NCI-H128 (cell line): ENCODE results near the gene MTA1.

Experiments
- DNase-seq: peaks from one replicate; lab custom pipeline; 2025; ENCODE audit not compliant: unreplicated experiment; lab: John Stamatoyannopoulos, UW

Gene MTA1

DNA sequence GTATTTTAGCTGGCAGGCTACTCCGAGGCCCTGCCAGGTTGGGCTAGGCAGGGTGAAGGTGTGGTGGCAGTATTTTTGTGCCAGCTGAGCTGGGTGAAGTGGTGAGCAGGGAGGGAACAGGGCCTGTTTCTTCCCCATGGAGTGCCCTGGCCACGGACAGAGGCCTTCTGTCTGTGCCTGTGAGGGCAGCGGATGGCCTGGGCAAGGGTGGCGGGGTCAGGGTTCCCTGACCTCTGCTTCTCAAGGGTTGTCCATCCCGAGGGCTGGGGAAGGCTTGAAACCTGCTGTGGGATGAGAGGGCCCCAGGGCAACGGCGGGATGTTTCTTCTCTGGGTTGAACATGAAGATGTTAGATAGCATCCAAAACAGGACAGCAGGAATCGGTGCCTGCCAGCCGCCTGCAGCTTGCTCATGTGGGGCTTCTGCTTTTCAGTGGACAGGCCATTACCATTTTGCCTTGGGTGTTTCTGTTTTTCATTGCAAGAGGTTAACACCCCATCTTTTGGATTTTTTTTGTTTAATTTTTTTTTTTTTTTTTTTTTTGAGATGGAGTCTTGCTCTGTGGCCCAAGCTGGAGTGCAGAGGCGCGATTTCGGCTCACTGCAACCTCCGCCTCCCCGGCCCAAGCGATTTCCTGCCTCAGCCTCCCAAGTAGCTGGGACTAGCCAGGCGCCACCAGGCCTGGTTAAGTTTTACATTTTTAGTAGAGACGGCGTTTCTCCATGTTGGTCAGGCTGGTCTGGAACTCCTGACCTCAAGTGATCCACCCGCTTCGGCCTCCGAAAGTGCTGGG lies 3.3 kb downstream of the MTA1 start:
- DNase-seq = no peak

DNA sequence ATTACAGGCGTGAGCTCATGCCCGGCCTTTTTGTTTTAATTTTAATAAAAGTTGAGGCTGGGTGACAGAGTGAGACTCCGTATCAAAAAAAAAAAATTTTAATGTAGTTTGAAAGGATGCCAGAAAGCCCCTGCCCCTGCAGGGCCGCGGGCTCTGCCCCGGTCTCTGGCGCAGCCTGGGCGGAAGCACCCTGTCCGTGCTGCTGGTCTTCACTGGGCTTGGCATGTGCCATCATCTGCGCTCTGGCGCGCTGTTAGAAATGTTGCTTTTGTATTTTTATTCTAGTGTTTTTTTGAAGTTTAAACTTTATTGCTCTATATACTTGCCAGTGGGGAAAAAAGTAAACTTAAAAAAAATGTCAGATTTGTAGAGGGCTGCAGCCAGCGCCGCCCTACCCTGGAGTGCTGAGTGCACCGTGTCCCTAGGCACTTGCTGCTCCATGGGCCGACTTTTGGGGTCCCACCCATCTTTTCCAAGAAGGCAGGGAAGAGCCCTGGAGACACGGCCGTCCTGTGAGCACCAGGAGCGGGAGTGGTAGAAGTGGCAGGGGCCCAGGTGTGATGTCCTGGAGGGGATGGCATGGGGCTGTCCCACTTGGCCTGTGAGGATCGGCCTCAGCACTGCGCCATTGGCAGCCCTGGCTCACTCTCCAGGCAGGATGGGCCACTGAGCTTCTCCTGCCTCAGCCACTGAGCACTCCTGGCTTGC lies 4.0 kb downstream of the MTA1 start:
- DNase-seq = no peak

DNA sequence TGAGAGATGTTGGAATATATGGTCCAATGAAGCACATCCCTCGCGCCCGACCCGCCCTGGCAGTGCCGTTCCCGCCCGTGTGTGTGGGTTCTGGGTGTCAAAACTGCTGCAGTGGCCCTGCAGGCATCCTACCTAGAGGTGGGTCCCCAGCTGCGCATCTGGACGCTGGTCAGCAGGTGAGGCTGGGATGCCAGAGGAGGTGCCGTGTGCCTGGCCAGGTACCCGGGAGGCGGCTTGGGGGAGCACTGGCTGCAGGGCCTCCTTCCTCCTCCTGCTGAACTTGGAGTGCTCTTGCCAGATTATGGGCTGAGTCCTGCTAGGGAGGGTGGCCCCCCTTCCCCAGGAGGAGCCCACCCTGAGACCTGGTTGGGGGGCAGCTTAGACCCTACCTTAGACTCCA lies 5.2 kb downstream of the MTA1 start:
- DNase-seq = no peak

DNA sequence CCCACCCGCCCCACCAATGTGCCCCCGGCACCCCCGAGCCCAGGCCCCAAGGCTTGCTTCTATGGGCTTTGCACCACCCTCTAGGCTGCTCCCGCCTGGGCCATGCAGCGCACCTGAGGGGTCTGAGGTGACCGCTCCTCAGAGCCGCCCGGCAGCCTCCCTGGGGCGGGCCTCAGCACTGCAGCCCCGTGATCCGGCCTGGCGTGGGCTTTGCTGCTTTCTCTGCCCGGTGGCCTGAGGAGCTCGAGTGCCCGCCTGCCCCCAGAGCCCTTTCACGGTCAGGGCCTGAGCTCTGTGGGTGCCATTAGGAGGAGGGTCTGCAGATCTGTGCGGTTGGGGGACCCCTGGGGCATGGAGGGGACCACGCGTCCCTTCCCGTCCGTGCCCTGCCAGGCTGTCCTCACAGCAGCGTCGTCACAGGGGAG lies 6.2 kb downstream of the MTA1 start:
- no peak for DNase-seq

DNA sequence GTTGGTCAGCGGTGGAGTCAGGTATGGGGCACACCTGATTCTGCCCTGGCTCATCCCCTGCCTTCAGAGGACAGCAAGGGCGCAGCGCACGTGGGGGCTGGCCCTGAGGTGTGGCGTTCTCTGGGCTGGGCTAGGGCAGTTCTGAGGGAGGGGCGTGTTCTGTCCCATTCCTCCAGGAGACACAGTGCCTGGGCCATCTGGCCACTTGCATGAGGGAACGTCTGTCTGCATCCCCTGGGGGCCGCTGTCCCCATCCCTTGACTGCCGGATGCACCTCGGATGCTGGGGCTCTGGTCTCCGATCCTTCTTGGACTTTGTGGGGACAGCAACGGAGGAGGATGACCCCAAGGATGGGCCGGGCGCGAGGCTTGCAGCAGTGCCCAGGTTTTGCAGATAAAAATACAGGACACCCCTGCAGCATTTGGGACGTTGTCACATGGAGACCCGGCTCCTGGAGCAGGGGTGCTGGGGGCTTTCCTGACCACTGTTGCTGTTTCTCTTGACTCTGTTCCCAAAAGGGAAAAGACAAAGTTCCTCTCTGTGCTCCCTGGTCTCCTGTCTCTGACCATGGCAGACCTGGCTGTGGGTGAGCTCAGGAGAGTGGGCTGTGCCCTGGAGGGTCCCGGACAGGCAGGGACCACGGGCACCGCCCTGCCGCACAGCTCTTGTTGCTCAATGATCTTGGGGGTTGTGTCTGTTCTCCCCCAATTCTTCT lies 6.9 kb downstream of the MTA1 start:
- no peak for DNase-seq

DNA sequence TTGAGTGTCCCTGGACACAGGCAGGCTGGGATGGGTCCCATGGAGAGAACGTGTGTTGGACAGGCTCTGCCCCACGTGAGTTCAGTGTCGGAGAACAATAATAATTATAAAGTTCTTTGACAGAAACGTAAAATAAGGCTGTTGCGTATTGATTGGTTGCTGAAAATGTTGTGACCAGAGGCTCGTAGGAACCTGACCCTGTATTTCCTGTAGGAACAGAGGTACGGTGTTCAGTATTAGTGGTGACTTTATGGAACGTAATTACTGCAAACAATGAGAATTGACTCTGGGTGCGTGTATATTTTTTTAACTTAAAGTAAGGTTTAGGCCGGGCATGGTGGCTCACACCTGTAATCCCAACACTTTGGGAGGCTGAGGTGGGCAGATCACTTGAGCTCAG lies 7.8 kb downstream of the MTA1 start:
- DNase-seq = no peak

DNA sequence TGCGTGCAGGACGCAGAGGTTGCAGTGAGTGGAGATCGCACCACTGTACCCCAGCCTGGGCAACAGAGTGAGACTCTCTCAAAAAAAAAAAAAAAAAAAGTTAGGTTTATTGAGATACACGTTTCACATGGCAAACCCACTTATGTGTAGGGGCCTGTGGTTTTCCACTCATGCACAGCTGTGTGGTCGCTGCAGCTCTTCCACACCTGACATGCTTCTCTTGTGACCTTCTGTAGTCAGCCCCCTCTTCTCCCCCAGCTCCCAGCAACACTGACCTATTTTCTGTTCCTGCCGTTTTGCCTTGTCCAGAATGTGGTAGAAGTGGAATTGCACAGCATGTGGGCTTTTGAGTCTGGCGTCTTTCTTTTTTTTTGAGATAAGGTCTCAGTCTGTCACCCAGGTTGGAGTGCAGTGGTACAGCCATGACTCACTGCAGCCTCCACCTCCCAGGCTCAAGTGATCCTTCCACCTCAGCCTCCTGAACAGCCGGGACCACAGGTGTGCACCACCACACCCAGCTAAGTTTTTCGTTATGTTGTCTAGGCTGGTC lies 8.4 kb downstream of the MTA1 start:
- no peak for DNase-seq

DNA sequence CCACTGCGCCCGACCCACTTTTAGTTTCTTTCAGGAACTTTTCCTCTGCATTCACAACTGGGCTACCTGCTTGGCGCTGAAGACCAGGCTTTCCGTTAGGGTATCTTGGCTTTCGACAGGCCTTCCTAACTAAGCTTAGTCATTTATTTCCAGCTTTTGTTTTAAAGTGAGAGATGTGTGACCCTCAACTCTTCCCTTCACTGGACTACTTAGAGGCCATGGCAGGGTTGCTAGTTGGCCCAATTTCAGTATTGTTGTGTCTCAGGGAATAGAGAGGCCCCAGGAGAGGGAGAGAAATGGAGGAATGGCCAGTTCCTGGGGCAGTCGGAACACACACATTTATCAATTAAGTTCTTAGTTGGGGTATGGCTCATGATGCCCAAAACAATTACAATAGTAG lies 10.4 kb downstream of the MTA1 start:
- DNase-seq = no peak

DNA sequence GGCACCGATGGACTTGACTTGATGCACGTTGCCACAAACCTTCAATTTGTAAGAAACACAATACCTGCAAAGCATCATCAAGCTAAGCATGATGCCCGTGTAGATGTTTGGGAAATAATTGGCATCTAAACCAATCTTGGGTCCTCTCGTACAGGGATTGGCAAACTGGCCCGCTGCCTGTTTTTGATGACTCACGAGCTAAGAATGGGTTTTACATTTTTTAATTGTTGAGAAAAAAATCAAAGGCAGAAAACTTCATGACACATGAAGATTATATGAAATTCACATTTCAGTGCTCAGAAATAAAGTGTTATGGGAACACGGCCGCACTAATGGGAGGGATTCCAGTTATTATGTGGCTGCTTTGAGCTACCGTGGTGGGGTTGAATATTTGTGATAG lies 10.9 kb downstream of the MTA1 start:
- DNase-seq = no peak

DNA sequence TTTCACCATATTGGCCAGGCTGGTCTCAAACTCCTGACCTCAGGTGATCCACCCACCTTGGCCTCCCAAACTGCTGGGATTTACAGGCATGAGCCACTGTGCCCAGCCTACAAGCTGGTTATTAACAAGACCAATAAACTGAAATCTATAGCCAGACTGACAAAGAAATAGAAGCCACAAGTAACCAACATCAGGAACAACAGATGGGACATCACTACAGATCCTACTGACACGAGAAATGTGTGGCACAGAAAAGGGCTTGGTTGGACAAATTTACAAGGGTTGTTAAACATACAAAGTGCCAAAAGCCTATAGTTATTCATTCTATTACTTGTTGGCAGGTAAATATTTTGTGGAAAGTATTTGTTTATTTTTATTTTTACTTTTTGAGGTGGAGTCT lies 11.6 kb downstream of the MTA1 start:
- DNase-seq = no peak

DNA sequence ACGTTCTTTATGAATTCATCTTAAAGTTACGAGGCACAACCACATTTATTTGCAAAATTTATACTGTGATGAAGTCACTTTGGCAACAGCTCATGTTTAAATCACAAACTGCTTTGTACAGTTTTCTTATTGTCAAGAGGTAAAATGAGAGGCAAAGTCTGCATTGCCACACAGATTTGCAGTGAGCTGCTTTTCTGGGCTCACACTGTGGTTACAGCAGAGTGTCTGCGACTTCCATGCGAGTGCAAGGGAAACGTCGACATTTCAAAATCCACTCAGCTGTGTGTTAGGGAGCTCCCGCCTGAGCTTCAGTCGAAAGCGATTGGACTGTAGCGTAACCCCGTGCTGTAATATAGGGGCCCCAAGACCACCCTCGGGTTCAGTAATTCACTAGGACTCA lies 13.0 kb downstream of the MTA1 start:
- DNase-seq = no peak

DNA sequence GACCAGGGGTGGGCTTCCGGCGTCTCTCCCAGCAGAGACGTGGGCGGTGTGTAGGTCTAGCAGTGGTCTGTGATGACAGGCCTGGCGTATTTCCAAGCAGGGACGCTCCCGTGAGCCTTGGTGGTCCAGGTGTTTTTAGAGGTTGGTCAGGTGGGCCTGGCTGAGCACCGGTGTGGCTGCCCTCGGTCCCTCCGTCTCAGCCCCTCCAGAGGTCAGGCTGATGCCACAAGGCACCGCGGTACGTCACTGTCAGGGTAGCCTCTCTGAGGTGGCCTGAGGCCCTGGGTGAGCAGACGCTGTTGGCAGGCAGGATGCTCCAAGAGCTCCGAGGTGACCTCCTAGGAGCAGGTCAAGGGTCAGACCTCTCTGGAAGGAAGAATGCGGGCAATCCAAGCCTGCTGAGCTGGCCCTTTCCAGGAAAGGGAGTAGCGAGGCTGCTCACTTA lies 13.6 kb downstream of the MTA1 start:
- DNase-seq = no peak

DNA sequence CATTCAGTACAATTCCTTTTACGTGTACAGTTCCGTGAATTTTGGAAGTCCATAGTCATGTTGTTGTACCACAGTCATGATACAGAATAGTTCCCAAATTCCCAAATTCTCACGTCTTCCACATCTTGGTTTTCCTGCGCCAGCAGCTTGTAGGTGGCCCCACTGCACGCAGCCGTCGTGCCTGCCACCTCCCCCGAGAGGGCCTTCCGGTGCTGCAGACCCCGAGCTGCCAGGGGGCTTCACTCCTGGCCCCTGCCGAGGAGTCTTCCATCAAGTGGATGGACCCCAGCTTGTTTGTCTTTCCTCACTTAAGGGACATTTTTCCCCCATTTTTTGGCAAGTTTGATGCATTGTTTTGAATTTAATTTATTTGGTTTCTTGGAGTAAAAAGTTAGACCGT lies 16.8 kb downstream of the MTA1 start:
- no peak for DNase-seq

DNA sequence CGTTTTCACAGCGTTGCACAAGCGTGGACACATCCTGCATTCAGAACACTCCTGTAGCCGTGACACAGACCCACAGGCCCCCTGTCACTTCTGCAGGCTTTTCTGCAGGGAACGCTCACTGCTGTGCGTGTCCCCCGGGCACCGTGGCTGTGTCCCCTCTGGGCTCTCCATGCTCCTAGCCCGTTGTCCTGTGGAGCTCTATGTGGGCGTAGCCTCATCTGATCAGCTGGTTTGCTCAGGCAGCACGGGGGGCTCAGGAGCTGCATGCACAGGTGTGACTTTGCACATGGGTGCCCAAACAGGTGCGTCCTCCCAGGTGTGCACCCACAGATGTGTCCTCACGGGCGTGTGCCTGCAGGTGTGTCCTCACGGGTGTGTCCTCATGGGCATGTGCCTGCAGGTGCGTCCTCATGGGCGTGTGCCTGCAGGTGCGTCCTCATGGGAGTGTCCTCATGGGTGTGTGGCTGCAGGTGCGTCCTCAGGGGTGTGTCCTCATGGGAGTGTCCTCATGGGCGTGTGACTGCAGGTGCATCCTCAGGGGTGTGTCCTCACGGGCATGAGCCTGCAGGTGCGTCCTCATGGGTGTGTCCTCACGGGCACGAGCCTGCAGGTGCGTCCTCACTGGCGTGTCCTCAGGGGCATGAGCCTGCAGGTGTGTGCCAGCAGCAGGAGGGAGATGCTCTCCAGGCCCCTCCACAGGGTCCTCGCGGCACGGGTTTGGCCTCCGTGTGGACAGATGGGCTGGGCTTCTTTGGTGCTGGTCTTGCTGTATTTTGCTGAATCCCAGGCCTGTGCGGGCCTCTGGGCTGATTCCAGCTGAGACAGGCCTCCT lies 17.5 kb downstream of the MTA1 start:
- no peak for DNase-seq

DNA sequence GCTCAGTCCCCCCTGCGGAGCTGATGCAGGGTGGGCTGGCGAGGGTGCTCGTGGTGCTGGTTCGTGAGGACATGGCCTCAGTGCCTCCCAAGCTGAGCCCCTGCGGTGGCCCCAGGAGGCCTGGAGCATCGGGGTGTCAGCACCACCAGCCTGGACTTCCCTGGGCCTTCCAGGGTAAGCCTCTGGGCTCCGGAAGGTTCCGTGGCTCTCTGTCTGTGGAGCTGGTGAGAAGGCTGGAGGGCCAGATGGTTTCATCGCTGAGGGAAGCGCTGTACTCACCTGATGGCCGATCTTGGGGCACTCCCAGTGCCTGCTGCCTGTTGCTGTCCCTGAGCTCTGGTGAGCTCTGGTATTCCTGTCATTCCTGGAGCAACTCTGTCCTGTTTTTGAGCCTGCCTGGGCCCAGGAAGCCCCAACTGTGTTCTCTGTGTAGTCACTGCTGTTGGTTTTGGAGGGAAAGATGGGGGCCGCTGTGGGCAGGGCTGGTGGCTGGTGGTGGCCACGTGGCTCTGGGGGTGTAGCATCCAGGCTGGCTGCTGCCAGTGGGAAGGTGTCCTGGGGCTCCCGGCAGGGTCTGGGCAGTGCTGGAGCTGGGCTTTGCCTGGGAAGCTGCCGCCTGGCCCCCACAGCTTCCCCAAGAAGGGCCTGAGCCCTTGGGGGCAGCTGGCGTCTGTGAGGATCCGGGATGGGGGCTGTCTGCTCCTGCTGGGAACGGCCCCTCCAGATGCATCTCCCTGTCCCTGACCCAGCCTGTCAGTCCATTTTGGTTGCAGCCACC lies 18.3 kb downstream of the MTA1 start:
- no peak for DNase-seq

DNA sequence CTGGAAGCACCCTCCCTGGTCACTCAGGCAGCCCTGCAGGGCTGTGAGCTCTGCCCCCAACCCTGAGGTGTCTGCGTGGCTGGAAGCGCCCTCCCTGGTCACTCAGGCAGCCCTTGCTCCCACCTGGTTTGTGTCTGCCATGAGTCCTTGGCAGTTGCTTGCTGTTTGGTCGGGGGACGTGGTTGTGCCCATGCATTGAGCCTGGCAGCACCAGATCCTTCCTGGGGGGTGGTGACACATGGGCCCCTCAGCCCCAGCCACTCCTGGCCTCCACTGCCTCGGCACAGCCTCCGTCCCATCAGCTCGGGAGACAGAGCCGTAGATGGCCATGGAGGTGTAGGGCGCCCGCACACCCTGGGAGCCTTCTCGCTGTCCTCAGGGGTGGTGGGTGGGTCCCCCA lies 19.6 kb downstream of the MTA1 start:
- DNase-seq = no peak

DNA sequence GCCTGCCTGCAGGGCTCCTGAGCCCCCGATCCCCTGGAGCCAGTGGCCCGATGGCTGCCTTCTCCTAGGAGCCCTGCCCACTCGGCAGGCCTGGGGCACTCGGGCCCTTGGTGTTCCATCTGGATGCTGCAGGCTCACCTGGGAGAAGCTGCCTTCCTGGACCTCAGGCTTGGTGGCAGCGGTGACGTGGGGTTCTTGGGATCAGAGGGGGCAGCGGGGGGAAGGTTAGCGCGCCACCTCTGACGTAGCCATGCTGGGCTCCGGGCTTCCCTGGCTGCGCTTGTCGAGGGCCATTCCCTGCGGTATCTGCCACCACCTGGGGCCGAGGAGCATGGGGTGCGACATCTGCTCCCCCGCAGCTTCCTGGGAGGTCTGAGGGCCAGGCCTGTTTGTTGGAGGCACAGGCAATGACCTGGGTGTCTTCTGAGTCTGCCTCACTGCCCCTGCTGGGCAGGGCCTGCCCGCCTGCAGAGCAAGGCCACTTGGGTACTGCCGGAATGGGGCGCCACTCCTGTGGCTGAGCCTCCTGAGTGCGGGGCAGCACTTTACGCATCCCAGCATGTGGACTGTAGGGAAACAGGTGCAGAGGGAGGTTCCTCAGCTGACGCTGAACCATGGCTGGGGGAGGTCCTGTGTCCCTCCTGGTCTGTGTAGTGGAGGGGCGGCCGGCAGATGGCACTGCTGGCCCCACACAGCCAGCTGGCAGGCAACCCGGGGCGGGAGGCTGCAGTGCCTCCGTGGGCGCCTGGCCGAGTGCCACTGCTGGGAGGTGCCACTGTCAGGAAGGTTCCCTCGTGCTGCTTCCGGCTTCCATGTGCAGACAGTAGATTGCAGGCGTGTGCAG lies 20.3 kb downstream of the MTA1 start:
- no peak for DNase-seq

DNA sequence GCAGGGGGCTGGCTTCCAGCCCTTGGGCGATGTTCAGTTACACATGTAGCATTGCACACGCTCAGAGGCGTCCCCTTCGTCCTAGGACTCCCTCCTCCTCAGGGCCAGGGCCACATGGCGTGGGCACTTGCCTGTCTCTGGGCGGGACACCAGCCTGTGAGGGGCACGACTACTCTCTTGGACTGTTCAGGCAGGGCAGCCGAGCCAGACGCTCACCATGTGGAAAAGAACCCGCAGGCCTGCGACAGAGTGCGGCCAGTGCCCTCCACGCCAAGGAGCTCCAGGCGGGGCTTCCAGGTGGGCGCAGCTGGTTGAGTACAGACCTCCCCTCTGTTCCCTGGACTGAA lies 20.9 kb downstream of the MTA1 start:
- DNase-seq = no peak

DNA sequence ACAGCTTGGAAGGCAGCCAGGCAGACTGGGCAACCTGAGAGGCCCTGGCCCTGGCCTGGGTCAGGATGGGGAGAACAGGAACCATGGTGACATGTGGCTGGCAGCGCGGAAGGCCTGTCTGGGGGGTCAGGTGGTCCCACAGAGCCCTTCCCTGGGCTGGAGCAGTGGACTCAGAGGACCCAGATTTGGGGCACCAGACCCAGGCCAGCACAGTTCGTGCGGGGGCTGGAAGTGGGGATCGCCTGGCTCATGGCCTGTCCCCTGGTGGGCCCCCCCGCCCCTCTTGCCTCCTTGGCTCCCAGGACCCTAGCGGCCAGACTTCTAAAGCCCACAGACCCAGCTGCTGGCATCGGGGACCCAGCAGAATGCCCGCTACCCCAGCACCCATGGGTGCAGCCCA lies 21.4 kb downstream of the MTA1 start:
- DNase-seq = no peak
